ENCODE results near the gene SNRNP48.
A peak's percentile ranks its signal among the peaks of the same experiment; 100 is the strongest.

Gene SNRNP48

DNA sequence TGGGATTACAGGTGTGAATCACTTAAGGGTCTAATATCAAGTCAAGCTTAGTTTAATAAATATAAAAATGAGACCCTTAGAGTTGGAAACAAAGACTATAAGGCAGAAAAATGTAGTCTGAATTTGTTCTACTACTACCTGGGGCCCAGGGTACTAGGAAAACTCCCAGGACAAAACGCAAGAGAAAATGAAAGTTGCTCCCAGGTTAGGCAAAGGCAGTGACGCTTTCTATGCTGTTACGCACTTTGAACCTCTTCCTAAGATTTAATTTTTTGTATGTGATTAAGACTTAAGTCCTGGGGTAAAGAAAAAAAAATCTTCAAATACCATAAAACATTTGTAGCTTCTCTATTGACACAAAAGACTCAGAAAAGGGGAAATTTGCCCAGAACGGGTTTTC is 31.2 kb upstream of the SNRNP48 start:
- no peak for DNase-seq (ENCODE audit: low spot score)

DNA sequence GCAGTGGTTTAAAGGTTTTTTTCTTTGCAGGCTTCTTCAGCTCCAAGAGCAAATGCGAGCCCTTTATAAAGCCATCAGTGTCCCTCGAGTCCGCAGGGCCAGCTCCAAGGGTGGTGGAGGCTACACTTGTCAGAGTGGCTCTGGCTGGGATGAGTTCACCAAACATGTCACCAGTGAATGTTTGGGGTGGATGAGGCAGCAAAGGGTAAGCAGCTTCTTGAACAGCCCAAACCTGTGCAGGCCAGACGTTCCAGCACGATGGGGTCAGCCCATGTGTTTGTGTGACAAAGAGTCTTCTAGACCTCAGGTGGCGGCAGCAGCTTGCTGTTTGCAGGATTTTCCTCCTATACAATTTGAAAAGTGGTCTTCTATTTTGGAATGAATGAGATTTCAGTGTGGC is 30.8 kb upstream of the SNRNP48 start:
- DNase-seq (ENCODE audit: low spot score), result no peak

DNA sequence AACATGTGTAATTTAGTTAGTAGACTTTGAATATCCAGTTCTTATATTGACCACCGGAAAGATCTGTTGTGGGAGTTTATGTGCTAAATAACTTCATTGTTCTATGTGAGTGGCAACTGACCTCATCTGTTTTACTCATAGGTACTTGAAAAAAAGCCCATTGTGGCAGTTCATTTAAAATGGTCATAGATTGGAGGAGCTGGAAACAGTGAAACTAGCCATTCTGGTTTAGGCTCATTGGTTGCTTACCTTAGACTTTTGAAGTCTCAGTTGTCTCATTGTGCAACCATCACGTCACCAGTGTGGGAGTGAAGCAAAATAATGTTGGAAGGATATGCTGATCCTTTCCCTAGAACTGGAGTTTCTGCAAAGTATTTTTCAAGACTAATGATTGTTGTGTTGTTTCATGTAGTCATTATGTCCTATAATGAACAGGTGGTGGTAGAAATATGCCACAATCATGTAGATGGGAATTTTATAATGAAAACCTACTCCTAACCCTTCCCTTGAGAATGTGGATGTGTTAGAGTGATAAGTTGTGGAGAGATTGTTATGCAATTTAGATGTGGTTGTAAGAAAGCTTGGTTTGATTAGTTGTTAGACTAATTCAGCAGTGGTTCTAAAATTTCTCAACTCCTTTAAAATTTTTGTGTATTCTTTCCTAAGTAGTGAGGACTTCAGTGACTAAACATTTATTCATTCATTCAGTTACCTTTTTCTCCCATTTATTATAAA is 30.2 kb upstream of the SNRNP48 start:
- DNase-seq (ENCODE audit: low spot score), result no peak

- DNase-seq (ENCODE audit: low spot score), result peak; percentile 30
Observed at GRCh38 chr6:7561153-7561964, 28.6 kb upstream of the SNRNP48 start.

GRCh38 chr6:7562769-7563168 is 27.2 kb upstream of the SNRNP48 start:
- no peak for DNase-seq (ENCODE audit: low spot score)

DNA sequence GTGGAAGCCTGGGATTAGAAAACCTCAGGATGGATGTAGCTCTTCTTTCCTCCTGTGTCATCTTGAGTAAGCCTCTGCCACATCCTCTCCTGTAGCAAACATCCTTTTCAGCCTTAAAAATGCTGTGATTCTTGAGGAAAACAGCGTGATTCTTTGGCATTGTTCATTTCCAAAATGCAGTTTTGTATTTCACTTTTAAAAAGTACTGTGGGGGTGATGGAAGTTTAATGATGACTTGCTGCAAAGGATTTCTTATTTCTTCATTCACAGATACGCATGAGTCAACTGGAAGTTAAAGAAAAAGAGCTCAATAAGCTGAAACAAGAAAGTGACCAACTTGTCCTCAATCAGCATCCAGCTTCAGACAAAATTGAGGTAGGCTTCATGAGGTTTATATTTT is 23.9 kb upstream of the SNRNP48 start:
- no peak for DNase-seq (ENCODE audit: low spot score)

- DNase-seq (ENCODE audit: low spot score), result no peak
Observed at GRCh38 chr6:7566617-7567173, 23.3 kb upstream of the SNRNP48 start.

DNA sequence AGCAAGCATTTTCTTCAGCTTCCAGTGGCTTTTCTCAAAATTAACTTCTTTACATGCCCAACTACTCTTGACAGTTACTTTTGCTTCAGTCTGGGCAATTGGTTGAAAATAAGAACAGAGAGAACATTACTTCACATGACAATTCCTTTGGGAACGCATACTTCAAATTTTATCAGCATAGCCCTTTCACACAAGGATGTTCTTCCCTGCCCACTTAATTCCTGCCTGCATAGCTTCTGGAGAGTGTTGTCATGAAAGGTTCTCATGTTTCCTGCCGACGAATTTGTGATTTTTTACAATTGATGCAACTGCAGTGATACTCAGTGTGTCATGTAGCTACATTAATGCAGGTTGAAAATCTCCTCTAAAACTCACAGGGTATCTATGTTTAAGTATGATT is 22.0 kb upstream of the SNRNP48 start:
- no peak for DNase-seq (ENCODE audit: low spot score)

GRCh38 chr6:7569082-7569481 is 20.9 kb upstream of the SNRNP48 start:
- no peak for DNase-seq (ENCODE audit: low spot score)

DNA sequence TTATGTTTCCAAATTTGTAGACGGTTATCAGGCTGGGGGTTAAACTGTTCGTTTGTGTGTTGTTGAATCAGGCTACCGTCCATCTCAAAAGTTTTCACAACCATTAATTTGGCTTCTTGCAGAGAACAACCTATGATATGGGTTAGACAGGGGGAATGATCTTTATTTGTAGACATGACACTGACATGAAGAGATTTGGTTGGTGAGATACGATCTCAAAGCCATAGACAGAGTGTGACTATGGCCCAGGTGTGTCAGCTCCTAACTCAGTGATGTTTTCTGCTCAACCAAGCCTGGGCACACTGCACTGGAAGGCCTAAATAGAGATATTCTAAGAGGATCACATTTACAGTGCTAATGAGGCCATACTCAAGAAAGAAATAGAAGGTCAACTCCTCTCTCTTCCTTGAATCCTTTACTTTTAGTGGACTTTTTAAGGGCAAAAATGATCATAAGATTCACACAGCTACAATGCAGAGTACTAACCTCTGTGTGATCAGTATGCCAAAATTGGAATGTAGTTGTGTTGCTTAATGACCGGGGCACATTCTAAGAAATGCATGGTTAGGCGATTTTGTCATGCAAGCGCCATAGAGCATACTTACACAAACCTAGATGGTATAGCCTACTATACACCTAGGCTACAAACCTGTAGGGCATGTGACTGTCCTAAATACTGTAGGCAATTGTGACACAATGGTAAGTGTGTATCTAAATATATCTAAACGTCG is 17.6 kb upstream of the SNRNP48 start:
- no peak for DNase-seq (ENCODE audit: low spot score)

DNA sequence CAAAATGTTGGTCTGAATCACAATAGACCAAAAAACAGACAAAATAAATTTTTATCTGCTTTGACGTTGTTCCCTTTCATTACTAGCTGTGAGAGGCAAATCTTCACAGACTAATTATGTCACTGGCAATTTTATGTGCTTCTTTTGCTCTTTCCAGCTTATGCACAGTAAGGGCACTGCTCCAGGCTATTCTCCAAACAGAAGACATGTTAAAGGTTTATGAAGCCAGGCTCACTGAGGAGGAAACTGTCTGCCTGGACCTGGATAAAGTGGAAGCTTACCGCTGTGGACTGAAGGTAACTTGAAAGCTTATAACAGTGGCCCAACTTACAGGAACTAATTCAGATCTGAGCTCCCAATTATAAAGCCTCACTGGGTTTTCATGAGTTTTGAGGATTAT is 15.5 kb upstream of the SNRNP48 start:
- no peak for DNase-seq (ENCODE audit: low spot score)

- DNase-seq (ENCODE audit: low spot score), result no peak
Observed at GRCh38 chr6:7578516-7578915, 11.5 kb upstream of the SNRNP48 start.

- DNase-seq (ENCODE audit: low spot score), result no peak
Observed at GRCh38 chr6:7578931-7579330, 11.1 kb upstream of the SNRNP48 start.

DNA sequence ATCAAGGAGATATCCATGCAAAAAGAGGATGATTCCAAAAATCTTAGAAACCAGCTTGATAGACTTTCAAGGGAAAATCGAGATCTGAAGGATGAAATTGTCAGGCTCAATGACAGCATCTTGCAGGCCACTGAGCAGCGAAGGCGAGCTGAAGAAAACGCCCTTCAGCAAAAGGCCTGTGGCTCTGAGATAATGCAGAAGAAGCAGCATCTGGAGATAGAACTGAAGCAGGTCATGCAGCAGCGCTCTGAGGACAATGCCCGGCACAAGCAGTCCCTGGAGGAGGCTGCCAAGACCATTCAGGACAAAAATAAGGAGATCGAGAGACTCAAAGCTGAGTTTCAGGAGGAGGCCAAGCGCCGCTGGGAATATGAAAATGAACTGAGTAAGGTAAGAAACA is 10.1 kb upstream of the SNRNP48 start:
- no peak for DNase-seq (ENCODE audit: low spot score)

DNA sequence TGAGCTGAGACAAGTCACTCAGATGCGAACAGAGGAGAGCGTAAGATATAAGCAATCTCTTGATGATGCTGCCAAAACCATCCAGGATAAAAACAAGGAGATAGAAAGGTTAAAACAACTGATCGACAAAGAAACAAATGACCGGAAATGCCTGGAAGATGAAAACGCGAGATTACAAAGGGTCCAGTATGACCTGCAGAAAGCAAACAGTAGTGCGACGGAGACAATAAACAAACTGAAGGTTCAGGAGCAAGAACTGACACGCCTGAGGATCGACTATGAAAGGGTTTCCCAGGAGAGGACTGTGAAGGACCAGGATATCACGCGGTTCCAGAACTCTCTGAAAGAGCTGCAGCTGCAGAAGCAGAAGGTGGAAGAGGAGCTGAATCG is 9.5 kb upstream of the SNRNP48 start:
- DNase-seq (ENCODE audit: low spot score), result no peak

DNA sequence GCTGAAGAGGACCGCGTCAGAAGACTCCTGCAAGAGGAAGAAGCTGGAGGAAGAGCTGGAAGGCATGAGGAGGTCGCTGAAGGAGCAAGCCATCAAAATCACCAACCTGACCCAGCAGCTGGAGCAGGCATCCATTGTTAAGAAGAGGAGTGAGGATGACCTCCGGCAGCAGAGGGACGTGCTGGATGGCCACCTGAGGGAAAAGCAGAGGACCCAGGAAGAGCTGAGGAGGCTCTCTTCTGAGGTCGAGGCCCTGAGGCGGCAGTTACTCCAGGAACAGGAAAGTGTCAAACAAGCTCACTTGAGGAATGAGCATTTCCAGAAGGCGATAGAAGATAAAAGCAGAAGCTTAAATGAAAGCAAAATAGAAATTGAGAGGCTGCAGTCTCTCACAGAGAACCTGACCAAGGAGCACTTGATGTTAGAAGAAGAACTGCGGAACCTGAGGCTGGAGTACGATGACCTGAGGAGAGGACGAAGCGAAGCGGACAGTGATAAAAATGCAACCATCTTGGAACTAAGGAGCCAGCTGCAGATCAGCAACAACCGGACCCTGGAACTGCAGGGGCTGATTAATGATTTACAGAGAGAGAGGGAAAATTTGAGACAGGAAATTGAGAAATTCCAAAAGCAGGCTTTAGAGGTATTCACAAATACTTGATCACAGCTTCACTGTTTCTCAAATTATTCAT is 8.9 kb upstream of the SNRNP48 start:
- no peak for DNase-seq (ENCODE audit: low spot score)

DNA sequence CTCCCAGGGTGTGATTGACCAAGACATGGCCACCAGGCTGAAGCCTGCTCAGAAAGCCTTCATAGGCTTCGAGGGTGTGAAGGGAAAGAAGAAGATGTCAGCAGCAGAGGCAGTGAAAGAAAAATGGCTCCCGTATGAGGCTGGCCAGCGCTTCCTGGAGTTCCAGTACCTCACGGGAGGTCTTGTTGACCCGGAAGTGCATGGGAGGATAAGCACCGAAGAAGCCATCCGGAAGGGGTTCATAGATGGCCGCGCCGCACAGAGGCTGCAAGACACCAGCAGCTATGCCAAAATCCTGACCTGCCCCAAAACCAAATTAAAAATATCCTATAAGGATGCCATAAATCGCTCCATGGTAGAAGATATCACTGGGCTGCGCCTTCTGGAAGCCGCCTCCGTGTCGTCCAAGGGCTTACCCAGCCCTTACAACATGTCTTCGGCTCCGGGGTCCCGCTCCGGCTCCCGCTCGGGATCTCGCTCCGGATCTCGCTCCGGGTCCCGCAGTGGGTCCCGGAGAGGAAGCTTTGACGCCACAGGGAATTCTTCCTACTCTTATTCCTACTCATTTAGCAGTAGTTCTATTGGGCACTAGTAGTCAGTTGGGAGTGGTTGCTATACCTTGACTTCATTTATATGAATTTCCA is 4.6 kb upstream of the SNRNP48 start:
- no peak for DNase-seq (ENCODE audit: low spot score)

DNA sequence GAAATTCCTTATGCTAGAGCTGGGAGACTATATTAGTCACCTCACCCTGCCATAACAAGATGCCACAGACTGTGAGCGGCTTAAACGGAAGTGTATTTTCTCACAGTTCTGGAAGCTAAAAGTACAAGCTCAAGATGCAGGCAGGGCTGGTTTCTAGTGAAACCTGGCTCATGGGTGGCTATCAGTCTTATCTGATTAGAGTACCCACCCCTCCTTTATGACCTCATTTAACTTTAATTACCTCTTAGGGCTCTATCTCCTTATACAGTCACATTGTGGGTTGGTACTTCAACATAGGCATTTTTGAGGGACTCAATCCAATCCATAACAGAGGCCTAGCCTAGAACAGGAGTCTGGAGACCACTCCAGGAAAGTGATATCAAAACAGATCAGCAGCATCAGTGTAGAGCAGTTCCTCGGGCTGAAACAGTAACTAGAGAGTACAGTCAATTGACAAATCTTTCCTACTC is 2.3 kb upstream of the SNRNP48 start:
- DNase-seq (ENCODE audit: low spot score), result no peak

GRCh38 chr6:7588506-7588905 is 1.5 kb upstream of the SNRNP48 start:
- DNase-seq (ENCODE audit: low spot score), result no peak

DNA sequence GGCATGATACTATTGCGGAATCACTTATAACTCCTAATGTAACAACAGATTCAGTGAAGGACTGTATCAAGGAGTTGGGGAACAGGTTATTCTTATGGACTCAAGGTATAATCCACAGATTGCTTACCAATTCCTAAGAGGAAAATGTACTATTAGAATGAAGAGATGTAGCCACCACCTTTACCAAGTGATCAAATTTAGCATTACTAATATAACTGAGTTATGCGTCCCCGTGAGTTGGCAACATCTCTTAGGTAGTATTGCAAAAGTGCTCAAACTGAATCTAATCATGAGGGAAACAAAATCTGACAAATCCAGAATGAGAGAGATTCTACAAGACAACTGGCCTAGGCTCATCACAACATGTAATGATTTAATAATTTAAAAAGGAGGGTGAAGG is 777 bp upstream of the SNRNP48 start:
- no peak for DNase-seq (ENCODE audit: low spot score)

DNA sequence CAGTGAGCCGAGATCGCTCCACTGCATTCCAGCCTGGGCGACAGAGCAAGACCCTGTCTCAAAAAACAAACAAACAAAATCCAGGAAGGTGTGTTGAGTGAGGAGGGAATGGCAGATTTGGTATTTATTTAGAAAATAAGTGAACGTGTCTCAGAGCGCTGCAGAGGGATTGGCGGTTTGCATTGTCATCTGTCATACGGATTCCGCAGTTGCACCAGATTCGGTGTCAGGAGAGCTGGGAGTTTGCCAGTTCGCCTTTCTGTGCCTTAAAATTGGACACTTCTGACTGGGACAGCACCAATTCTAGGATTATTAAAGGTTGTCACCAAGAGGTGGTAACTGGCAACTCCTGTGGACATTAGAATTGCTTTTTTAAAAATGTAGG is 912 bp downstream of the SNRNP48 start:
- no peak for DNase-seq (ENCODE audit: low spot score)
